Measurements from ENCODE around the gene MMP13. TPM values are rescaled to one million over a fixed set of nuclear protein-coding genes. Genes with fewer than 3 reads are reported as not detected.

Gene MMP13
- total RNA-seq, 4 donors from 2014 or later = not detected

DNA sequence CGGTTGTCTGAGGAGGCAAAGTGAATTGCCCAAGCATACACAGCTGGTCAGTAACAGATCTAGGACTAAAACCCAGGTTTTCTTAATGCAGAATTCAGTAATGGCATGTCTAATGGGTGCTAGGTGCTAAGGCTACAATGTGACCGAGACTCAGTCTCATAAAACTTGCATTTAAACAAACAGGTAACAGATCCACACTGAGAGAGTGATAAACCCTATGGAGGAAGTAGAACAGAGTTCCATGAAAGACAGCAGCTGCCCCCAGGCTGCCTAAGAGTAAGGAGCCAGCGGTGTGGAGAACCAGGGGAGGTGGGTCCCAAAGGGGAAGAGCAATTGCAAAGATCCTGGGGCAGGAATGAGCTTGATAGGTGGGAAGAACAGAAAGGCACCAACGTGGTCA lies 27.3 kb downstream of the MMP13 start:
- Histone ChIP-seq H3K9me3 (no peaks in the 10 kb centered on the region), H3K27me3 (no peaks in the 10 kb centered on the region), H3K4me1 (peaks cover 0 to 44% (median 0%) of the 10 kb centered on the region in 4 donors), H3K27ac (no peak overlapping the region), H3K36me3 (no peaks in the 10 kb centered on the region), H3K4me3 (no peak overlapping the region)
- DNase-seq = no peak
- TF ChIP-seq, protein P1, sequence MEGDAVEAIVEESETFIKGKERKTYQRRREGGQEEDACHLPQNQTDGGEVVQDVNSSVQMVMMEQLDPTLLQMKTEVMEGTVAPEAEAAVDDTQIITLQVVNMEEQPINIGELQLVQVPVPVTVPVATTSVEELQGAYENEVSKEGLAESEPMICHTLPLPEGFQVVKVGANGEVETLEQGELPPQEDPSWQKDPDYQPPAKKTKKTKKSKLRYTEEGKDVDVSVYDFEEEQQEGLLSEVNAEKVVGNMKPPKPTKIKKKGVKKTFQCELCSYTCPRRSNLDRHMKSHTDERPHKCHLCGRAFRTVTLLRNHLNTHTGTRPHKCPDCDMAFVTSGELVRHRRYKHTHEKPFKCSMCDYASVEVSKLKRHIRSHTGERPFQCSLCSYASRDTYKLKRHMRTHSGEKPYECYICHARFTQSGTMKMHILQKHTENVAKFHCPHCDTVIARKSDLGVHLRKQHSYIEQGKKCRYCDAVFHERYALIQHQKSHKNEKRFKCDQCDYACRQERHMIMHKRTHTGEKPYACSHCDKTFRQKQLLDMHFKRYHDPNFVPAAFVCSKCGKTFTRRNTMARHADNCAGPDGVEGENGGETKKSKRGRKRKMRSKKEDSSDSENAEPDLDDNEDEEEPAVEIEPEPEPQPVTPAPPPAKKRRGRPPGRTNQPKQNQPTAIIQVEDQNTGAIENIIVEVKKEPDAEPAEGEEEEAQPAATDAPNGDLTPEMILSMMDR (IDR thresholded peaks at IDR 0.05) = no peak
- TF ChIP-seq POLR2A (IDR thresholded peaks at IDR 0.05) = no peak

DNA sequence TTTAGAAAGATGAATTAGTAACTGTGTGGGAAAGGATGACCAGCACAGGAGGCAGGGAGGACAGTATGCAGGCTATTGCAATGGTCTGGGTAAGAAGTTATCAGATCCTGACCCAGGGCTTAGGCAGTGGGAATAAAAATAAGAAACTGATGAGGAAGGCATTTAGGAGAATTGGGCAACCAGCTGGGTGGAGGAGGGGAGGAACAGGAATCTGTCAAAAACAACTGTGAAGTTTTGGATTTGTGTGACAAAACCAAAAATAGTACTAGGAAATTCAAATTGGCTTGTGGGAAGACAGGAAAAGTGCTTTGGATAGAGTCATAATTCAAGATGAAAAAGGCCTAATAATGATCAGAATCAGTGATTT lies 27.9 kb downstream of the MMP13 start:
- Histone ChIP-seq H3K4me1 (peaks cover 0 to 44% (median 0%) of the 10 kb centered on the region in 4 donors), H3K27me3 (no peaks in the 10 kb centered on the region), H3K9me3 (no peaks in the 10 kb centered on the region), H3K36me3 (no peaks in the 10 kb centered on the region), H3K4me3 (no peak overlapping the region), H3K27ac (no peak overlapping the region)
- no peak for DNase-seq
- TF ChIP-seq, protein P1 (IDR thresholded peaks at IDR 0.05) = no peak
- TF ChIP-seq POLR2A (IDR thresholded peaks at IDR 0.05) = no peak

DNA sequence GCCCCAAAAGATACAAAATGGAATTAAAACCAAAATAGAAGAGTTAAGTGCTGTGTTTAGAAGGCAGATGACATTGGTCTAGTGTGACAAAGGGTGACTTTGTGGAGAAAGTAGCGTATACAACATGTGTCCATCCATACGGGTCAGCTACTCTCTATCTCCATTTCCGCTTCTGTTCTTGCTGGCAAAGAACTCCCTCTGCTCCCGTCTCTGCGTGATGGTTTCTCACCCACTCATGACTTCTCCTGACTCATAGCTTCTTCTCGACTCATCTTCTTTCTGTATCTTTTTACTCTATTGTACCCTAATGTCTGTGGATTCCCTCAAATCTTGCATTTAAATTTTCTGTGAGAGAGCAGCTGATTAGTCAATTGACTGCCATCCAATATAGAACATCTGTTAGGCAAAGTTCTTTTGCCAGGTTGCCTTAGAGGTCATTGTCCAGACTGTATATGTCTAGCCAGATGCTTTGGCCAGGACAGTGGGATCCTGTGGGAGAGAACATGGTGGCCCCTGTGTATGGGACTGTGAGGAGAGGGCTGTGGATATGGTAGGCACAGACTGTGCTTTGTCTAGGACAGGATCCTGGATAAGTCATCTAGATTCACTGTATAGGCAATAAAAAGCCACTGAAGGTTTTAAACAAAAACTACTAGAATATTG lies 28.4 kb downstream of the MMP13 start:
- no peak for DNase-seq
- TF ChIP-seq POLR2A (IDR thresholded peaks at IDR 0.05) = no peak
- TF ChIP-seq, protein P1 (IDR thresholded peaks at IDR 0.05) = no peak
- no peak overlapping the region for H3K4me3 ChIP-seq
- no peaks in the 10 kb centered on the region for H3K36me3 ChIP-seq
- peaks cover 0 to 44% (median 0%) of the 10 kb centered on the region in 4 donors for H3K4me1 ChIP-seq
- H3K9me3 ChIP-seq = no peaks in the 10 kb centered on the region
- H3K27ac ChIP-seq = no peak overlapping the region
- no peaks in the 10 kb centered on the region for H3K27me3 ChIP-seq

DNA sequence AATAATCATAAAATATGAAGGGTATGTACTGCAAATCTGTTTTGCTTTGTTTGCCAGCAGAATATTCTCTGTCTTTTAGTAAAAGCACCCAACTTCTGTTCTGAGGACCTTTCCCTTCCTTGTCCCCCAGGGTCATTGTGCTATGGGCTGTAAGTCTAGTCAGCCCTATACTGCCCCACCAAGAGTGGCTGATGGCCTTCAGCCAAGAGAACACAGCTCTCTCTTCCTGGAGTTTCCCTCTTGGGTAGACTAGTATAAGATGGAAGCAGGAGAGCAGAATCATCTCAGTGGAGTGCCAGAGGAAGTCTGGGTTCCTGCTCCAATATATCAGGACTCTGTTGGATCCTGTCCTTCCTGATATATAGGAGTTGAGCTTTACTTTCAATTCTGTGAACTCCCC lies 29.0 kb downstream of the MMP13 start:
- TF ChIP-seq, protein P1 (IDR thresholded peaks at IDR 0.05) = no peak
- no peak for TF ChIP-seq POLR2A (IDR thresholded peaks at IDR 0.05)
- no peak overlapping the region for H3K4me3 ChIP-seq
- no peaks in the 10 kb centered on the region for H3K27me3 ChIP-seq
- H3K27ac ChIP-seq = peak overlapping the region in 1 of 4 donors; percentile 52
- peaks cover 0 to 43% (median 0%) of the 10 kb centered on the region in 4 donors for H3K4me1 ChIP-seq
- H3K36me3 ChIP-seq = no peaks in the 10 kb centered on the region
- no peaks in the 10 kb centered on the region for H3K9me3 ChIP-seq
- no peak for DNase-seq

DNA sequence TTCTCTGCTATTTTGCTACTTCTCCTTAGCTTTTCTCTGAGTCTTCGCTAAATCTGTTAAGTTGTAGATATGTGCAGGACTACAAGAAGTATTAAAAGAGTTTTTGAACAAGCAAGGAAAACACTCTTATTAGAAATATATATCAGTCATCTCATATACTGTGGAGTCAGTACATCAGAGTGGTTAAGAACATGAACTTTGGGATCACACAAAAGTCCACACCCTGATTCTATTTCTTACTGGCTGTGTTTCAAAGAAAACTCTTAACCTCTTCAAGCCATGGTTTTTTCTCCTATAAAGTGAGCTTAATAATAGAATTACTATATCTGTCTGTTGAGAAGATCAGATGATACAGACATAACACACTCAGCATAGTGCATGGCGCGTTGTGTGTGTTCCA lies 29.5 kb downstream of the MMP13 start:
- Histone ChIP-seq H3K27me3 (no peaks in the 10 kb centered on the region), H3K27ac (no peak overlapping the region), H3K9me3 (no peaks in the 10 kb centered on the region), H3K36me3 (no peaks in the 10 kb centered on the region), H3K4me3 (no peak overlapping the region), H3K4me1 (peaks cover 0 to 37% (median 0%) of the 10 kb centered on the region in 4 donors)
- no peak for DNase-seq
- no peak for TF ChIP-seq POLR2A (IDR thresholded peaks at IDR 0.05)
- TF ChIP-seq, protein P1 (IDR thresholded peaks at IDR 0.05) = no peak
